Glomerular visceral epithelial cell (primary cell): ENCODE data around the gene ZNF385D.

Experiments
- DNase-seq: peaks from one replicate; pipeline ENCODE4 v3.0.0-alpha.2; 2016; ENCODE audit errors: extremely low spot score

Gene ZNF385D

GRCh38 chr3:21750831-21751391 lies at the start of gene ZNF385D:
ZNF385D (minus strand) TSS chr3:21751210; CDS start chr3:21750916, 294 bp downstream.
- peak; percentile 67 for DNase-seq

- DNase-seq = no peak
These were observed 47.5 kb upstream of the ZNF385D start for GRCh38 chr3:21798356-21799088.

- no peak for DNase-seq
These were observed 44.9 kb upstream of the ZNF385D start for GRCh38 chr3:21795921-21796320.

GRCh38 chr3:21795152-21795837 lies 44.3 kb upstream of the ZNF385D start:
- DNase-seq = no peak

- DNase-seq = no peak
These were observed 43.3 kb upstream of the ZNF385D start for GRCh38 chr3:21794291-21794690.

- no peak for DNase-seq
These were observed 41.2 kb upstream of the ZNF385D start for GRCh38 chr3:21792176-21792575.

- DNase-seq = no peak
These were observed 40.3 kb upstream of the ZNF385D start for GRCh38 chr3:21791356-21791755.

GRCh38 chr3:21790466-21790865 lies 39.5 kb upstream of the ZNF385D start:
- DNase-seq = no peak

- DNase-seq = no peak
These were observed 38.7 kb upstream of the ZNF385D start for GRCh38 chr3:21789730-21790129.

GRCh38 chr3:21786438-21786797 lies 35.4 kb upstream of the ZNF385D start:
- no peak for DNase-seq

- DNase-seq = no peak
These were observed 34.9 kb upstream of the ZNF385D start for GRCh38 chr3:21785765-21786437.

- DNase-seq = no peak
These were observed 32.8 kb upstream of the ZNF385D start for GRCh38 chr3:21783839-21784238.

- no peak for DNase-seq
These were observed 30.3 kb upstream of the ZNF385D start for GRCh38 chr3:21781355-21781754.

GRCh38 chr3:21779909-21780308 lies 28.9 kb upstream of the ZNF385D start:
- DNase-seq = no peak

GRCh38 chr3:21778715-21779114 lies 27.7 kb upstream of the ZNF385D start:
- no peak for DNase-seq

- DNase-seq = no peak
These were observed 26.8 kb upstream of the ZNF385D start for GRCh38 chr3:21777821-21778220.

- DNase-seq = no peak
These were observed 15.0 kb upstream of the ZNF385D start for GRCh38 chr3:21766002-21766401.

GRCh38 chr3:21755896-21756295 lies 4.9 kb upstream of the ZNF385D start:
- DNase-seq = no peak

- no peak for DNase-seq
These were observed 3.8 kb upstream of the ZNF385D start for GRCh38 chr3:21754839-21755238.

GRCh38 chr3:21752749-21753347 lies 1.8 kb upstream of the ZNF385D start:
- peak; percentile 36 for DNase-seq

GRCh38 chr3:21751886-21752285 lies 876 bp upstream of the ZNF385D start:
- DNase-seq = no peak

- DNase-seq = peak; percentile 27
These were observed 822 bp downstream of the ZNF385D start for GRCh38 chr3:21750080-21750696.
